GM12872 (cell line): ENCODE measurements around the gene C14orf180.

Experiments used
- CTCF ChIP-seq: IDR thresholded peaks from 3 replicates; pipeline ENCODE4 v1.5.1; 2011; ENCODE audit warnings: low read depth, mild to moderate bottlenecking, low read length, moderate library complexity; ENCODE audit not compliant: insufficient read depth

The C14orf180 gene

DNA sequence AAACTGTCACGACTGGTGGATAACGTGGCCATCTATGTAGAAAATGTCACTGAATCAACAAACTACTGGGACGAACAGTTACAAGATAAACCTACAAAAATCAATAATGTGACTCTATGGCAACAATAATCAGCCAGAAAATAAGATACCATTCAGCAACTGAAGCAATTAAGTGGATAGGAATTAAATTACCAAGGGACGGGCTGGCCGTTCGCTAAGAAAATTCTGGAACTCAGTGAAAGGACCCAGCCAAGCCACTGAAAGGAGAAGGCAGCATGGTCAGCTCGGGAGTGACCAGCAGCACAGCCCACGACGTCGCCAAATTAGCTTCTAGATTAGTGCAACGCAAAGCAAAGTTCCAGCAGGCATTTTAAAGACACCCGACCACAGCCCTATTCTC, 58.6 kb downstream of the C14orf180 start:
- no peak for TF ChIP-seq CTCF

GRCh38 chr14:104638927-104639450, 59.4 kb downstream of the C14orf180 start:
- no peak for TF ChIP-seq CTCF

DNA sequence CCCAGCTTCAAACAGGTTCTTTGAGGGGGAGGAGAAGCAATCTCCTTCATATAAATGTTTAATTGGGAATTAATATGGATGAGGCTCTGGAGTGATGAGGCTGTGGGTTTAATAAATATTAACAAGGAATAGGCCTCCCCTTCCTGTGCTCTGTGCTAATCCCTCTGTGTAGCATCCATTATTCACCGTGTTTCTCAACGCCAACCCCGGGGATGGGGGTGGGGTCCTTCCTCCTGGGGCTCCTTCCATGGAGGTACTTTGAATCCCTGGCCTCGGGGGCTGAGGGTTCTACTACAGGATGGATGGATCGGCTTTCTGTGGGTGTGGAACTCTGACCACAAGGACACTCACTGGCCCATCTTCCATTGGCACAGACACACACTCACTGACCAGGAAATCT, 59.9 kb downstream of the C14orf180 start:
- no peak for TF ChIP-seq CTCF
